Left cardiac atrium (tissue), 4 donors: ENCODE measurements around the gene BTN2A1. TPM values are rescaled to one million over a fixed set of nuclear protein-coding genes. Genes with fewer than 3 reads are reported as not detected.
"Not testable (repeated sequence)": the region's sequence is repeated elsewhere in the genome, so short reads cannot be mapped to it uniquely, and the experiment has no call there.

ENCODE experiments used
- ATAC-seq, 2 donors: fragments of 200-7000 bp; cut with Tn5 transposase; one replicate each; pipeline ENCODE4 v1.9.1; 2020; ENCODE audit warnings: mild to moderate bottlenecking in 2 of 2, moderate library complexity in 2 of 2
- DNase-seq: peaks from one replicate; pipeline ENCODE4 v3.0.0-alpha.2; 2020
- intact Hi-C, 2 donors: fragments of 100-400 bp; cut with DNase I; formaldehyde crosslinking; loops; one replicate each; pipeline versions ENCODE4 v1.14.1 to v1.15.1; 2022 to 2023
- total RNA-seq, 2 donors: library from RNA; stranded (reverse); fragmentation: NEBNext Ultra II Directional; extraction: Animal tissue kit (Norgen Biotek cat#: 25700); gene quantifications; one replicate each; pipeline ENCODE4 v1.2.1, GENCODE V29; 2021
- donor health status: DM: no; HTN: yes; CAD: no.
- donor health status: DM: no; HTN: yes; CAD: no; lungs with severe emphysema.
- donor health status: DM: yes; HTN: yes; CAD: no.
- donor health status: Dilated cardiomyopathy.

BTN2A1 gene
- total RNA-seq, 2 donors from 2014 or later, result 16.1 to 19.1 TPM

DNA sequence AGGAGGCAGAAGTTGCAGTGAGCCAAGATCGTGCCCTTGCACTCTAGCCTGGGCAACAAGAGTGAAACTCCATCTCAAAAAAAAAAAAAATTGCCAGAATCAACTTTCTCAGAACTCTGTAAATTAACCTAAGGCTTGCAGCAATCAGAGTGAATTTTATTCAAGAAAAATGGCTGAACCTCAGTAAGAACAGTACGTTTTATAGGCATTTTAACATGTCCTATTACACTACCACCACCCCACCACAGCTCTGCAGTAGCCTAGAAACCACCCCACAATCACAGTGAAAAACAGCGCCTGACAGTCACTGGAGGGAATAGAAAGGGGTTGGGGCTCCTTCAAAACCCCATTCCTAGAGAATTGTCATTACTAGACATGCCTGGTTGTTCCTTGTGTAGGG, 26.0 kb downstream of the BTN2A1 start:
- intact Hi-C loops, result no loop called here
- no peak for ATAC-seq
- DNase-seq, result no peak

DNA sequence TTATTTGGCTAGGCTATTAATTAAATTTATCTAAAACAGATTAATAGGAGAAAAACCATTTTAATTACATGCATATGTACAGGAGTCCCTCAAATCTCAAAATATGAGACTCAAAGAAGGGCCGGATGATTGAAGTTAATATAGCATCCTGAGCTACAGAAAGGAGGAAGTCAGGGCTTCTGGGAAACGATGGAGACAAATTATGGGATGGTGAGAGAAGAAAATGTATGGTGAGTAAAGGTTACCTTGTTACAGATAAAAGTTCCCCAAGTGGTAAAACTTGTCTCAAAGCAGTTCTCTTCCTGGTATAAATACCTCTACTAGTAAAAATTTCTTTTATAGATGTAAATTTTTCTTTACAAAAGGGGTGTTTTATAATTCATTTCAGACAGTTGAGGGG, 26.4 kb downstream of the BTN2A1 start:
- DNase-seq (no peak), ATAC-seq (no peak)
- intact Hi-C loops, result no loop called here

DNA sequence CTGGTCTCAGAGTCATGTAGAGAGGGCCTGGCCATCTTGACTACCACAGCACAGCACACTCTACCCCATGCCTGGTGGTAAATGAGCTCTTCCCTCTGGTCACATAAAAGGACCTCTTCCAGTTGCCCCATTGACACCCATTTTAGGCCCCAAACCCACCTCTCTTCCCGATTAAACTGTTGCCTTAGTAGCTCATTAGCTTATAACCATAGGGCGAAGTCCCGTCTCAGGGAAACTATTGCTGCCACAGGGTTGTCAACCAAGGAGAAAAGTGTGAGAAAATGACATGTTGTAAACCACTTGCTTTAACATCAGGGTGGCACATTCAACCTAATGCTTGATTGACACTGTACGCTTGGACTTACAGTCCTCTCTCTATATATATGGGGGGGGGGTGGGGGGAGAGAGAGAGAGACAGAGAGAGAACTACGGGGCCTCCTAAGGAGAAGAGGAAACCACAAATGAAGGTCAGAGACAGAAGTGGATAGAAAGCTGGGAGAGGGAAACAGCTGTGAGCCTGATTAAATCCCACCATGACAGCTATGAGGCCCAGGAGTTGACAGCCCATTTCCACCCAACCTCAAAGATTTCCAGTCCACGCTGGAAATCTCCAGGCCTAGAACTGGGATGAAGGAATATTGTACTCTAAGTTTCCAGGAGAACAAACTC, 27.5 kb downstream of the BTN2A1 start:
- no peak for DNase-seq

DNA sequence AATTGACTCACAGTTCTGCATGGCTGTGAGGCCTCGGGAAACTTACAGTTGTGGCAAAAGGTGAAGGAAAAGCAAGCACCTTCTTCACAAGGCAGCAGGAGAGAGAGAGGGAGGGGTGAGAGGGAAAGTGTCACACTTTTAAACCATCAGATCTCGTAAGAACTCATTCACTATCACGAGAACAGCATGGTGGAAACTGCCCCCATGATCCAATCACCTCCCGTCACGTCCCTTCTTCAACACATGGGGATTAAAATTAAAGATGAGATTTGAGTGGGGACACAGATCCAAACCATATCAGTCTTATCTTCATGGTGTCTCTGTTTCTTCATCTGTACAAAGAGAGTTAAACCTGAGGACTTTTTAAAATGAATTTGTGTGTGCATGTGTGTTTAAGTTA, 28.6 kb downstream of the BTN2A1 start:
- intact Hi-C loops, result no loop called here
- DNase-seq (no peak), ATAC-seq (no peak)

More for the DNA sequence above, 27.5 kb downstream of the BTN2A1 start:
- ATAC-seq, result no peak
- intact Hi-C loops, result no loop called here

DNA sequence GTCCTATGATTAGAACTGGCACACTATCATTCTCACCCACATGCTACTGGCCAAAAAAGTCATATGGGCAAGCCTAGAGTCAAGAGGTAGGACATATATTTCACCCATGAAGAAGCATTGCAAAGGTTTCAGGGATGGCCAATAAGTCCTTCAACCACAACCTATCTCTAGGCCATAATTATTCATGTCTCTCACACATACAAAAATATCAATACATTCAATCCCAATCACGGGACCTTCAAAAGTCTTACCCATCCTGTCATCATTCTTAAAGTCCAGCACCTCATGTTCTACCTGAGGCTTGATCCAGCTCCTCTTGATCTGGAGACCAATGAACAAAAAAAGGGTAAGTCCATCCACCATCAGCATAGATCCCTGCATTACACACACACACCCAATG, 29.7 kb downstream of the BTN2A1 start:
- DNase-seq (no peak), ATAC-seq (no peak)
- intact Hi-C loops, result no loop called here

DNA sequence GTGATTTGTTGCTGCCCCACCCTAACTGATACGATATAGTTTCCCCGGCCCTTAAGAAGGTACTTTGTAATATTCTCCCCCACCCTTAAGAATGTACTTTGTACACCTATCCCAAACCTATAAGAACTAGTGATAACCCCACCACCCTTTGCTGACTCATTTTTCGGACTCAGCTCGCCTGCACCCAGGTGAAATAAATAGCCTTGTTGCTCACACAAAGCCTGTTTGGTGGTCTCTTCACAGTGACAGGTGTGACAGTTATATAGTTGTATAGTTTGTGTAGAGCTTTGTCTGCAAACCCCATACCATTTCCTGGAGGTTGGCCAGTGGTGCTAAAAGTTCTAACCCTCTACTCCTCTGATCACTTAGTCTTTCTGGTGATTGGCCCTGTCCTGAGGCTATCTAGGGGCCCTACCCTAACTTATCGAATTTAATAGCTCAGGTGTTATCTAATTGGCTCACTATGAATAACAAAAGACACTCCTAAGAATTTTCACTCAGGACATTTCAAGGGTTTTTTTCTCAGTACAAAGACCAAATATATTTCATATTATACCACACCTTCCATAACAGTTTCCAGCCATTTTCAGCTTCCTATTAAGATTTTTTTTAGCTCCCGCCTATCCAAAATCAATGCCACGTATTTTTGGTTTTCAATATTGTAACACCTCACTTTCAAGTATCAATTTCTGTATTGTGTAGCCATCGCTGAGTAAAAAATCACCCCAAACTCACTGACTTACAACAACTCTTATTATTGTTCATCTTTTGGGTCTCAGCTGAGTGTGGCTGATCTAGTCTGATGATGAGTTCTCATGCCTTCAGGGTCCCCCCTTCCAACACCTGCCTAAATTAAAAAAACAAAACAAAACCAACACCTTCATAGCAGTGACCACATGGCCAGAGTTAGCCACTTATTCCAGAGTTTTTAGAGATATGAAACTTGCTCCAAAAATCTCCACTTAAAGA, 32.5 kb downstream of the BTN2A1 start:
- intact Hi-C loops, result no loop called here
- ATAC-seq (no peak), DNase-seq (no peak)

DNA sequence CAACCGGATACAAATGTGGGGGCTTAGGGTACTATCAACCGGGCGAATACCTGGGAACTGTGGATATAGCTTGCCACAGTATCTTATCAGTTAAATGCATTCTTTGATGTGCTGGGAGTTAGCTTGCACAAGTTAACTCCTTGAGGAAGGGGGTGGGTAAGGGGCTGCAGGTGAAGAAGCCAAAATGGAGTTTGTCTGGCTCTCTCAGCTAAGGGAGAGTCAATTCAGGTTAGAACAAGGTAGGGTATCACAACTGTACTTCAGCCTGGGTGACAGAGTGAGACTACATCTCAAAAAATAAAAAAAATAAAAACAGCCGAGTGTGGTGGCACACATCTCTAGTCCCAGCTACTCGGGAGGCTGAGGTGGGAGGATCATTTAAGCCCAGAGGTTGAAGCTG, 33.8 kb downstream of the BTN2A1 start:
- ATAC-seq (no peak), DNase-seq (no peak)
- intact Hi-C loops, result no loop called here

DNA sequence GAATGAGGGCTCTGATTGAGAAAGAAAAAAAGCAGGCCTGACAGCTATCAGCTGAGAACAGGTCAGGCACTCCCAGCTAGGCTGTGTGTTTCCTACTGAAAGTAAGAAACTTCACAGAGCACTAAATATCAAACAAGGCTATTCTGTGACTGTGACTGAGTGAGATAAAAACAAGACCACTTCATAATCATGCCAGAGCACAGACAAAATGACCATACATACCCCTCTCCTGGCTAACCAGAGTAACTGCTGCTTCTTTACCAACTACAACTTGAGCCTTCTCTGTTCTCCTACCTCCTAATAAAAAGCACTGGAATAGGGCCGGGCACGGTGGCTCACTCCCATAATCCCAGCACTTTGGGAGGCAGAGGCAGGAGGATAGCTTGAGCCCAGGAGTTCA, 35.5 kb downstream of the BTN2A1 start:
- no peak for ATAC-seq
- no peak for DNase-seq
- intact Hi-C loops, result no loop called here

DNA sequence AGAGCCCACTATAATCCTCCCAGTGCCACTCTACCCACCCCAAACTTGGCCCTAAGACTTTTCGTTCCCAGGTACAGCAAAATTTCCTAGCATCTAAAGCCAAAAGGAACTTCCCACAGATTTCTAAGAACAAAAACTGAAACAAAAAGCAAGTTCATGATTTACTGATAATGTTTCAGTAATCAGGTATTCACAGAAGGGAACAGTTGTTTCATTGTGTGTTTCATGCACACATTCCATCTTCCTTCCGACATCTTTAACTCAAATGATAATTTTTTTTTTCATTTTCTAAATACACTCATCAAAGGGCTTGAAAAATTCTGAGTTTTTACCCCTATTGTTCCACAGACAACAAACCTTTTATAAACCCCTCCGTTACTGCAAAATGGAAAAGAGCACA, 36.4 kb downstream of the BTN2A1 start:
- ATAC-seq (no peak), DNase-seq (no peak)
- intact Hi-C loops, result no loop called here

DNA sequence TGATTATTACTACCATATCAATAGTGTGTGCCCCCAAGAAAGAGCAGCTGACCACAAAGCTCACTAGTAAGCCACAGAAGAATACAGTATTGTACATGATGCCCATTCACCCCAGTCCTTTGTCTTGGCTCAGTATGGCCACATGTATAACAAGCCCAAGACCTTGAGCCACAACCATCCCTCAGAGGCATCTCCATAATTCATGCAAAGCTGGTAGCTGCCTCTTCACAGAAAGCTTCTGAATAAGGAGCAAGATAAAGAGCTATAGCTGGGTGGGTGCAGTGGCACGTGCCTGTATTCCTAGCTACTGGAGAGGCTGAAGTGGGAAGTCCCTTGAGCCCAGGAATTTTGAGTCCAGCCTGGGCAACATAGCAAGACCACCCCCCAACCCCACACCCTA, 37.5 kb downstream of the BTN2A1 start:
- DNase-seq (no peak), ATAC-seq (no peak)
- intact Hi-C loops, result no loop called here

DNA sequence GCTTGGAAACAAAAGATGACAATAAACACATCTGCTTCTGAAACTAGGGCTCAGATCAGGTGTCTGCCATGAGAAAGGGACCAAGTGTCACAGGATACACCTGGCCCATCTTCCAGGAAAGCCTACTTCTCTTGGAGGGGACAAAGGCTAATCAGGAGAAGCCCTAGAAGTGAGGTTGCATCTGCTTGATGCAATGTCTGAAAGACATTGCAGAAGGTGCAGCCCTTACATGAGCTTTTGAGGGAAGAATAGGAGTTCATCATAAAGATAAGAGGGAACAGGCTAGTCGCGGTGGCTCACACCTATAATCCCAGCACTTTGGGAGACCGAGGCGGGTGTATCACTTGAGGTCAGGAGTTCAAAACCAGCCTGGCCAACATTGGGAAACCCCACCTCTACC, 39.9 kb downstream of the BTN2A1 start:
- DNase-seq, result no peak
- ATAC-seq, result no peak
- intact Hi-C loops, result no loop called here

DNA sequence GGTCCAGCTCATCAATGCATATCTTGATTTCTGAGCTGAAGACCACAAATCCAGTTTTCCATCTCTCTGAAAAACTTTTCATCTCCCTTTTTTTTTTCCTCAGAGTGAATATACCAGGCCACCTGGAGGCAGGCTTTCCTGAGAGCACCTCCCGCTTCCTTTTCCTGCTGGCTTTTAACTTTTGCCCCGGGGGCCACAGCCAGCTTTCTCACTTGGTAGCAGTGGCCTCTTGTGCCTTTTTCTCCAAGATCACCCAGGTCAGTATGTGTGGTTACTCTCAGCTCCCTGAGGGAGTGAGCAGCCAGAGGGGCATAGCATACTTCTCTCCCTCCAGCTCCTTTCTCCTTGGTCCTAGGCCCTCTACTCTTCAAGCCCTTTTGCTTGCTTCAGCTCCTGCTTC, 42.3 kb downstream of the BTN2A1 start, which contains the start of gene BTN1A1:
TSS of gene BTN1A1 (plus strand) at position 202 of the 400 bp plus-strand sequence. CDS start 984 bp downstream, outside the sequence.
- ATAC-seq (no peak), DNase-seq (no peak)
- intact Hi-C loops, result no loop called here

DNA sequence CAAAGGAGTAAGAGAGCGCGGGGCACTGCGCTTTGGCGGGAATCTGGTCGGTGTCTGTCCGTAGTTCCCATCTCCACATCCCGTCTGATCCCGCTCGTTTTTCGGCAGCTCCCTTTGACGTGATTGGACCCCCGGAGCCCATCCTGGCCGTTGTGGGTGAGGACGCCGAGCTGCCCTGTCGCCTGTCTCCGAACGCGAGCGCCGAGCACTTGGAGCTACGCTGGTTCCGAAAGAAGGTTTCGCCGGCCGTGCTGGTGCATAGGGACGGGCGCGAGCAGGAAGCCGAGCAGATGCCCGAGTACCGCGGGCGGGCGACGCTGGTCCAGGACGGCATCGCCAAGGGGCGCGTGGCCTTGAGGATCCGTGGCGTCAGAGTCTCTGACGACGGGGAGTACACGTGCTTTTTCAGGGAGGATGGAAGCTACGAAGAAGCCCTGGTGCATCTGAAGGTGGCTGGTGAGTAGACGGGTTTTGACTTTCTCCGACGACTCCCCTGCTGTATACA, 43.8 kb downstream of the BTN2A1 start:
- peak; percentile 53 to 74 for ATAC-seq
- peak; percentile 43 for DNase-seq
- intact Hi-C loops, result no loop called here

DNA sequence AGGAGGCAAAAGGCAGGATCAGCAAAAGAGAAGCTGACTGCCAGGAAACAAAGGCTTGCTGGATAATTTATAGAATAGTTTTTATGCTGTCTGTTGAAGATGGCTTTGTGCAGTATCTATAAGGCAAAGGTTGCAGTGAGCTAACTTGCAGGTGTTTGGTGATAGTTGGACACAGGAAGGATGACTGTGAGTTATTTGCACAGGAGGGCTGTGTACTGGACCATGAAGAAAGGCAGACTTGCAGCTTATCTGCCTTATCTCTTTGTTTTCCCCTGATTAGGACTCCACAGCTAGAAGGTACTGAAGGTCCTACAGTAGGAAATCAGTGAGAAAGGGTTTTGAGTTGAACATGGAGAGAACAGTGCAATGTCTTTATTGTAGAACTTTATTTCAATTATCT, 44.4 kb downstream of the BTN2A1 start:
- no peak for DNase-seq
- intact Hi-C loops, result no loop called here
- ATAC-seq, result no peak

DNA sequence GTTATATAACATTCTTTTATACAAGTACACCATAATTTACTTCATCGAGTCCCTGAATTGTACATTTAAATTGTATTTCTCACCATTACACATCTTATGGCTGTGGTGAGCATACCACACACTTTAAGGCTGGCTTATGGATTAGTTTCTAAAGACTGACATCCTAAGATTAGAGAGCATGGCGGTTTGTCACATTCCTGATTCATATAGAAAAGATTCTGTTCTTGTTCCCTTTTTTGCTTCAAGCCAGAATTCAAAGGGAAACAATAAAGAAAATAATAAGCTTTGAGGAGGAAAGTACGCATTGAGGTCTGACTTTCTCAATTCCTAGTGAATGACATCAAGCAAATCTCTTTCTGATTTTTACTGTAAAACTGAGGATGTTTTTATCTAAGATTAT, 44.9 kb downstream of the BTN2A1 start:
- intact Hi-C loops, result no loop called here
- ATAC-seq (no peak), DNase-seq (no peak)

DNA sequence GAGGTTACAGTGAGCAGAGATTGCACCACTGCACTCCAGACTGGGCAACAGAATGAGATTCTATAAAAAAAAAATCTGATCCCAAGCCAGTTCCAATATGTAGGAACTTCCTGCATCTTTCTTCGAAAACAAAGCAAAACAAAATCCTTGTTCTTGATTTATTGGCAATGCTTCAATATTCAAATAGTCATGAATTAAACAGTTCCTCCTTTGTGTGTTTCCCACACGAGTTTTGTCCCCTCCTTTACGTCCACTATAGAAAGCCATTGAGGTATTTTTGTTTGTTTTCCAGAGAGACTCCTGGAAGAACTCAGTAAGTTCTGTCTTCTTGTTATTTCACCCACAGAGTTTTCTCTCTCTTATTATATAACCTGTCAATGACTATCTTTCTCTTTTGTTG, 49.9 kb downstream of the BTN2A1 start:
- DNase-seq, result no peak
- intact Hi-C loops, result no loop called here

DNA sequence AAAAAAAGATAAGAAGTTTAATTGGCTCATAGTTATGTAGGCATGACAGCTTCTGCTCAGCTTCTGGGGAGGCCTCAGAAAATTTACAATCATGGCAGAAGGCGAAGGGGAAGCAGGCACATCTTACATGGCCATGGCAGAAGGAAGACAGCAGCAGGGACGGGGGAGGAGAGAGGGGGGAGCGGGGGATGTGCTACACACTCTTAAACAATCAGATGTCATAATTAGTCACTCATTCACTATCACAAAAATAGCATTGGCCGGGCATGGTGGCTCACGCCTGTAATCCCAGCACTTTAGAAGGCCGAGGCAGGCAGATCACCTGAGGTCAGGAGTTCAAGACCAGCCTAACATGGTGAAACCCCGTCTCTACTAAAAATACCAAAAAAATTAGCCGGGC, 53.3 kb downstream of the BTN2A1 start:
- intact Hi-C loops, DNase-seq: not testable (repeated sequence)
- ATAC-seq, result peak in 1 of 2 donors; percentile 48

More for the DNA sequence above, 49.9 kb downstream of the BTN2A1 start:
- ATAC-seq, result no peak

DNA sequence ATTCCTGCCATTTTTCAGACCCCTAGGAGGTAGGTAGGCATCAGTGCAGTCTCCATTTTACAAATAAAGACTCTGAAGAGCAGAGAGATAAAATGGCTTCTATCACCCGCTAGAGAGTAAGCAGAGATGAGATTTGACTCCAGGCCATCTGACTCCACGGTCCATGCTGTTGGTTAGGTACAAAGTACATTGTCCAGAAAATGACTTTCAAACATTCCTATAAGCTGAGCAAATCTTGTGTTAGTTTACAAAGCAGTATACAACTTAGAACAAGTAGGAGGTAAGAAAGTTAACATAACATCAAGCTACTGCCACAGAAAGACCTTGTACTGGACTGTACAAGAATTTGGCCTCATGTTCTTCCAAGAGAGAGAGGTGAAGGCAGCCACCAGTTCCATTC, 57.2 kb downstream of the BTN2A1 start:
- intact Hi-C loops, result no loop called here
- DNase-seq, result no peak
- ATAC-seq, result no peak

DNA sequence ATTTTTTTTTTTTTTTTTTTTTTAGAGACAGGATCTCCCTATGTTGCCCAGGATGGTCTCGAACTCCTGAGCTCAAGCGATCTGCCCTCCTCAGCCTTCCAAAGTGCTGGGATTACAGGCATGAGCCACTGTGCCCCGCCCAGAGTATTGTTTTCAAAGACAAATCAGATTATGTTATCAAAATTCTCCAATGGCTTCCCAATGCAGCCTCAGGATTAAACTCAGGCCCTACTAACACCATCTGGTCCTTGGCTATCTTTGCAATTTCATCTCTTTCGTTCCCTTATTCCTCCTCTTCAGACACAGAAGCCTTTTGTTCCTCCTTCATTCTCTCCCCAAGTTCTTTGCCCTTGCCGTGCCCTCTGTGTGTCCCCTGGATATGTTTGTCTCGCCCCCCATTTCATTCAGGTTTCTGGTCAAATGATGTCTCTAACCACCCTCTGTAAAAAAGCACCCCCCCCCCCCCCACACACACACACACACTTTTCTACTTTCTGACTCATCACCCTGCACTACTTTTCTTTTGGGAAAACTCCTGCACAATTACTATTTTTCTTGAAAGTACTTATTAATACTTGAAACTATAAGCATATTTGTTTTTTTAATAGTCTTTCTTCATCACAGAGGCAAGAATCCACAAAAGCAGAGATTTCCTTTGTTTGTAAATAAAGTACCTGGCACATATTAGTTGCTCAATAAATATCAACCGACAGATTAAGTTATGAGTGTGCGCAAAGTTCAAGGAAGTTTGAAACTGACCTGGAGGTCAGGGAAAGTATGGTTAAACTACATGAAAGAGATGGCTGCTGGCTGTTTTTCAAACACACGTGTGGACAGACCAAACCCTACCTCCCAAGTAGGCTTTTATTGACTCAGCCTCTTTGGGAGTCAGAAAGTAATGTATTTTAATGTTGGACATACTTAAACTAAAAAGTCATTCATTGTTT, 59.0 kb downstream of the BTN2A1 start:
- DNase-seq (no peak), ATAC-seq (no peak)
- intact Hi-C loops, result no loop called here
